Body of pancreas (tissue), 4 donors: ENCODE results near the gene BACE2. TPM values are rescaled to one million over a fixed set of nuclear protein-coding genes. Genes with fewer than 3 reads are reported as not detected.

ENCODE experiments used
- ATAC-seq: fragments of 150-250 bp; one replicate; pipeline ENCODE4 v1.9.1; 2016
- DNase-seq, 4 donors: peaks; one replicate each; pipeline ENCODE4 v3.0.0-alpha.2; 2019
- H3K27ac ChIP-seq, 4 donors: fragments of 200-600 bp; sonication (generic); 1 replicate in 3 of 4; 2 replicates in 1 of 4; pipeline versions ENCODE4 v1.5.1 to v1.6.1; 2016 to 2019; ENCODE audit warnings: mild to moderate bottlenecking in 1 of 4, mixed read lengths in 1 of 4, moderate library complexity in 1 of 4
- H3K27me3 ChIP-seq, 2 donors: fragments of 200-600 bp; sonication (generic); one replicate each; pipeline ENCODE4 v1.6.0; 2016; ENCODE audit warnings: mild to moderate bottlenecking in 1 of 2
- H3K36me3 ChIP-seq, 2 donors: fragments of 200-600 bp; sonication (generic); replicated peaks in 1 of 2; 2 replicates each; pipeline ENCODE4 v1.5.1; 2016; ENCODE audit warnings: low read depth in 2 of 2; ENCODE audit not compliant: insufficient read depth in 1 of 2
- H3K4me1 ChIP-seq: fragments of 200-600 bp; sonication (generic); one replicate; pipeline ENCODE4 v1.6.0; 2016
- H3K4me3 ChIP-seq, 2 donors: fragments of 200-600 bp; sonication (generic); 1 replicate in 1 of 2; 2 replicates in 1 of 2; pipeline ENCODE4 v1.5.1; 2016 to 2019
- H3K9me3 ChIP-seq, 3 donors: fragments of 200-600 bp; sonication (generic); 1 replicate in 2 of 3; 2 replicates in 1 of 3; pipeline ENCODE4 v1.5.1; 2016
- CTCF ChIP-seq, 7 experiments: fragments of 450-650 bp in 4 of 7; fragments of 200-600 bp in 3 of 7; sonication (generic) in 3 of 7; IDR thresholded peaks; one replicate each; pipeline ENCODE4 v1.5.1; 2016 to 2019; ENCODE audit warnings: antibody characterized with exemption in 7 of 7
- POLR2A ChIP-seq, 3 donors: fragments of 450-650 bp; IDR thresholded peaks; one replicate each; pipeline ENCODE4 v1.6.1; 2016; ENCODE audit warnings: antibody characterized with exemption in 3 of 3, mild to moderate bottlenecking in 2 of 3
- WGBS, 2 donors: methylation state at CpG; one replicate each; pipeline ENCODE4 v1.1.5; 2017; 5-methylcytosine and 5-hydroxymethylcytosine counted together
- intact Hi-C: fragments of 100-400 bp; cut with DNase I; formaldehyde crosslinking; loops from one replicate; pipeline ENCODE4 v1.15.1; 2023
- total RNA-seq, 2 donors: library from RNA; depleted of rRNA; stranded (reverse); fragments of >200 nt; gene quantifications; one replicate each; pipeline ENCODE4 v1.1.0, GENCODE V29; 2016

Gene BACE2
- total RNA-seq, 2 donors from 2014 or later, result 86.4 to 107 TPM

- Histone ChIP-seq H3K27me3 (no peaks in the 10 kb centered on the region), H3K9me3 (no peaks in the 10 kb centered on the region), H3K4me1 (peaks cover 16% of the 10 kb centered on the region), H3K27ac (no peak overlapping the region), H3K36me3 (no peaks in the 10 kb centered on the region), H3K4me3 (no peak overlapping the region)
- no peak for TF ChIP-seq CTCF (IDR thresholded peaks at IDR 0.05)
- no peak for TF ChIP-seq POLR2A (IDR thresholded peaks at IDR 0.05)
- 94% methylated on average over 4 of the region's 4 CpGs for WGBS, 2 donors
- ATAC-seq, result no peak
- intact Hi-C loops, result no loop called here
- no peak for DNase-seq
These were observed 15.6 kb downstream of the BACE2 start for GRCh38 chr21:41183575-41183974.

DNA sequence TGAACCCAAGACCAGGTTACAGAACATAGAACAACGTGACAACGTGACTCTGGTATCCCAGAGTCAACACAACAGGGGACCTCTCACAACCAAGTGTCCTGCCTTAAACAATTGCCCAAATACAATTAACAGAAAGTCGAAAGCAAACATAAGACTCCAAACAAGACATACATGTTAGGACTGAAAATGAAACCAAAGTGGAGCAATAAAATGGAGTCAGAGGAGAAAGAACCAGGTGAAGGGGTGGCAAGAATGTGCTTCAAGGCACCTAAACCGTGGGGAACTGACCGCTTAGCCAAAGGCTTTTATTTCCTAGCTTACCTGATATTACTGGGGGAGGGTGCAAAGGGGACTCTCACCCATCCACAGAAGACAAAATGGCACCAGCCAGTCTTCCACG is 17.8 kb downstream of the BACE2 start:
- WGBS, 2 donors, result 86 to 98% methylated on average over 6 of the region's 6 CpGs
- ATAC-seq, result no peak
- intact Hi-C loops, result no loop called here

DNA sequence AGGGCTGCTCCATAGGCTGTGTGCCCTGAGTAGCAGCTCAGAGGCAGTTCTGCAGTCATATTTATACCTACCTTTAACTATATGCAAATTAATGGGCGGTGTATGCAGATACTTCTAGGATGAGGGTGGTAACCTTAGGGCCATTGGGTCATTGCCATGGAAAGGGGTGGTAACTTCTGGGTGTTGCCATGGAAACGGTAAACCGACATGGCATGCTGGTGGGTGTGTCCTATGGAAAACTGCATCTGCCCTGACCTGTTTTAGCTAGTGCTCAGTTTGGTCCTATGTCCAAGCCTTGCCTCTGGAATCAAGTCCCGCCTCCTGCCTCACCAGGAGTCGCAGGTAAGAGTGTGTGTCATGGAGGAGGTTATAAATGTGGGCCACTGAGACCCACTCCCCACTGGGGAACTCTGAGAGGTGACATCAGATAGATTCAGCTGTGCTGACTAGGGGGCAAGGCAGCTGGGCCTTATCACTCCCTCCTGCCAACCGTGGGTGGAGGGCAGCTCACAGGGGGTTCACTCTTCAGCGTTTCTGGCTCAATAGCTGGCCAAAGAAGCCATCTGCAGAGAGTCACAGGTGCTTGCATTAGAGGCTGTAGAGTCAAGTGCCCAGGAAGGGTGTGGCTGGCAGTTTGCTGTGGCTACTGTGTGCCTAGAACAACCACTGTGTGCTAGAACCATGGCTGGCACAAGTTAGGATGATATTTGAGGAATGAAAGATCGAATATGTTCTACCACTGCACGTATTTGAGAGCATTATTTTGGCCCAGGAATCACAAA is 19.0 kb downstream of the BACE2 start:
- H3K4me1 ChIP-seq, result no peaks in the 10 kb centered on the region
- ATAC-seq (peak; percentile 18), DNase-seq (no peak)
- intact Hi-C loops, result no loop called here
- no peak overlapping the region for H3K27ac ChIP-seq
- H3K27me3 ChIP-seq, result no peaks in the 10 kb centered on the region
- WGBS, 2 donors, result 81 to 86% methylated on average over 8 to 9 of the region's 9 CpGs
- TF ChIP-seq POLR2A (IDR thresholded peaks at IDR 0.05) (no peak), CTCF (IDR thresholded peaks at IDR 0.05) (no peak)
- H3K4me3 ChIP-seq, result no peak overlapping the region
- H3K9me3 ChIP-seq, result no peaks in the 10 kb centered on the region
- H3K36me3 ChIP-seq, result no peaks in the 10 kb centered on the region

More for the DNA sequence above, 17.8 kb downstream of the BACE2 start:
- Histone ChIP-seq H3K9me3 (no peaks in the 10 kb centered on the region), H3K27me3 (no peaks in the 10 kb centered on the region), H3K4me1 (peaks cover 3% of the 10 kb centered on the region), H3K27ac (no peak overlapping the region), H3K4me3 (no peak overlapping the region), H3K36me3 (no peaks in the 10 kb centered on the region)
- DNase-seq, result no peak
- TF ChIP-seq POLR2A (IDR thresholded peaks at IDR 0.05) (no peak), CTCF (IDR thresholded peaks at IDR 0.05) (no peak)

DNA sequence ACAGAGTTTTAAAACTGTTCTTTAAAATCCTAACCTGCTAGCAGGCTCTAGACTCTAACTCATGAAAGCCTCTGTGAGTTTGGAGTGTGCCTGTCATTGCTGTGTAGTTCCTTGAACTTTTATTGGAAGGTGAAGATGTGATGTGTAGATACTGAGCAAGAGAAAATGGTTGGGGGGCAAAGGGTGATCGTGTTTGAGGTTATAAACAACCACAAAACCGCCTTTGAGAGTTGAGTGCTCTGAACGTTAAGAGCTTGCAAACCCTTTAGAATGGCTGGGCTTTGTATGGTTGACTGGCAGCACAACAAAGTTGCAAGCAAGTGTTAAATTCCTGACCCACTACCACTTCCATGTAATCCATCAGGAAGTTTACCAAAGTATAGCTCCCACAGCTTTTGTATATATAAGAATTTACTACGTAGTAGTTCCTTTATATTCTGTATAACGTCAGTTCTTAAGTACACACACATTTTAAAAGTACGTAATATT is 19.6 kb downstream of the BACE2 start:
- Histone ChIP-seq H3K4me1 (no peaks in the 10 kb centered on the region), H3K4me3 (no peak overlapping the region), H3K27ac (no peak overlapping the region), H3K9me3 (no peaks in the 10 kb centered on the region), H3K36me3 (no peaks in the 10 kb centered on the region), H3K27me3 (no peaks in the 10 kb centered on the region)
- intact Hi-C loops, result no loop called here
- TF ChIP-seq POLR2A (IDR thresholded peaks at IDR 0.05) (no peak), CTCF (IDR thresholded peaks at IDR 0.05) (no peak)
- ATAC-seq (no peak), DNase-seq (no peak)
- WGBS, 2 donors, result 82 to 89% methylated on average over 6 of the region's 6 CpGs
